ENCODE results near the gene CHST14.

Gene CHST14

DNA sequence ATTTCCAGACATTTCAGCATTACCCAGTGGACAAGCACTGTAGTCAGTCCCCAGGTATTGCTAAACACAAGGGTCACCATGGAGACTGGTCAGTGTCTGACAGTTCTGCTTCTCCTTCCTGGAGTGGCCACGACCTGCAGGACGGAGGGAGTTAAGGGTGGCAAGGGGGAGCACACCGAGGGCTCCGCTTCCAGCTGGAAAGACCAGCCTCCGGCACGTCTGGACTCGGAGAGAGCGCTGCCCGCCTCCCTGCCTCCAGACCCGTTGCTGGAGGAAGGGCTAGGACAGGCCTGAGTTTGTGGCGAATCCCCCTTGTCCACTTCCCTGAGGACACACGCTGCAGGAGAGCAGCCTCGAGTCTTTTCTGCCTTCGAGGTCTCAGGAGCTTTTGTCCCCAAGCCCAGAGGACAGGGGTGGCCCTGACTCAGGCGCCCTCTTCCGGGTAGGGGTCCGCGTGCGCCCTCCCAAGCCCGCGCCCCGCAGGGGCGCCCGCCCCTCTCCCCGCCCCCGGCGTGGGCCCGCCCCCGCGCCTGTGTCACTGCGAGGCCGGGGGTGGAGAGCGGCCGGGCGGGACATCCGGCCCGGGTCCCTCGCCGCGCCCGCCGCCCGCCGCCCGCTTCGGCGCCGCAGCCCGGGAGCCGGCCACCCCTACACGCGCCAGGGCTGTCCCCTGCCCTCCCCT, at the start of gene CHST14:
Gene CHST14, plus strand, starts transcription at position 562 of the 682 bp plus-strand sequence. CDS start 230 bp downstream, outside the sequence.
- DNase-seq (ENCODE audit: low read depth in 1 of 2, low spot score in 1 of 2), result peak; percentile 35 to 54

- DNase-seq (ENCODE audit: low read depth in 1 of 2, low spot score in 1 of 2), result peak; percentile 56 to 79
These were observed 49.3 kb upstream of the CHST14 start for GRCh38 chr15:40421246-40422157.

GRCh38 chr15:40424483-40425115, 46.2 kb upstream of the CHST14 start:
- DNase-seq (ENCODE audit: low read depth in 1 of 2, low spot score in 1 of 2), result no peak

- no peak for DNase-seq (ENCODE audit: low read depth in 1 of 2, low spot score in 1 of 2)
These were observed 45.1 kb upstream of the CHST14 start for GRCh38 chr15:40425681-40426080.

DNA sequence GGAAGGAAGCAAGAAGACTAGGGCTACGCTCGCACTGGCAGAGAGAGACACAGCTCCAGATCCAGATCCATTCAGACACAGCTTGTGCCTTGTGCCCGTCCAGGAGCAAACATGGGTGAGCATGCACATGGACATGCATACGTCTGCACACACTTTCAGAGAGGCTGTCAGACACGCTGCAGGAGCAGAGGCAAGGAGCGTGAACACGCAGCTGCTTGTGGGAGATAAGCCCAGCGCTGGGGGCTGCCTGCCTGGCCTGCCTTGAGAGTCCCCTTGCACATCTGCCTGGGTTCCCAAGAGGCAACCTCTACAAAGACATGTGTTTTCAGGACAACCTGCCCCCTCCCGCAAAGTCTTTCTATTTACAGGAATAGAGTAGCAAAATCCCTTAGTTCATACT, 43.6 kb upstream of the CHST14 start:
- no peak for DNase-seq (ENCODE audit: low read depth in 1 of 2, low spot score in 1 of 2)

- DNase-seq (ENCODE audit: low read depth in 1 of 2, low spot score in 1 of 2), result no peak
These were observed 42.6 kb upstream of the CHST14 start for GRCh38 chr15:40428185-40428584.

DNA sequence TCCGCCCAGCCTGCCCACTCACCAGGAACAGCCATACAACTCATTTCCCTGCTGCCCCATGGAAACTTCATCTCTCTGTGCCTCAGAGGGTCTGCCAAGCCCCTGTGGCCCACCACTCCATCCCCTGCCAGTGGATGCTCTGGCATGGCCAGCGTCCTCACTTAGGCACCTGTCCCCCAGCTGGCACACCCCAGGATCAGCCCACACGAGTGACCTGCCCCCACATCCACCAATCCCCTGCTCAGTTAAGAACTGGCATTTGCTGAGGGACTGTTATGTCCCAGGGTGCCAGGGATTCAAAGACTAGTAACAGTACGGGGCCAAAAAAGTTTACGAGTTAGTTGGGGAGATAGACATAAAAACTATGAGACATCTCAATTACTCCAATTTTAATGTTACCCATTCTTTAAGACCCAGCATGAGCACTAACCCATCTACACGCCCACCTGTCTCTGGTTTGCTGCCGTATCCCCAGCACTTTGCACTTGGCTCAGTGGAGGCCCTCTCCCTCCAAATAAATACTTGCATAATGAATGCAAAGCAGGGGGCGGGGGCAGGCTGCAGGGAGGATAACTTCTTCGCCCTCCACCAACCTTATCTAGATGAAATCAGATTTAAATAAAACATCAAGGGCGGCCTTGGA, 41.6 kb upstream of the CHST14 start:
- no peak for DNase-seq (ENCODE audit: low read depth in 1 of 2, low spot score in 1 of 2)

DNA sequence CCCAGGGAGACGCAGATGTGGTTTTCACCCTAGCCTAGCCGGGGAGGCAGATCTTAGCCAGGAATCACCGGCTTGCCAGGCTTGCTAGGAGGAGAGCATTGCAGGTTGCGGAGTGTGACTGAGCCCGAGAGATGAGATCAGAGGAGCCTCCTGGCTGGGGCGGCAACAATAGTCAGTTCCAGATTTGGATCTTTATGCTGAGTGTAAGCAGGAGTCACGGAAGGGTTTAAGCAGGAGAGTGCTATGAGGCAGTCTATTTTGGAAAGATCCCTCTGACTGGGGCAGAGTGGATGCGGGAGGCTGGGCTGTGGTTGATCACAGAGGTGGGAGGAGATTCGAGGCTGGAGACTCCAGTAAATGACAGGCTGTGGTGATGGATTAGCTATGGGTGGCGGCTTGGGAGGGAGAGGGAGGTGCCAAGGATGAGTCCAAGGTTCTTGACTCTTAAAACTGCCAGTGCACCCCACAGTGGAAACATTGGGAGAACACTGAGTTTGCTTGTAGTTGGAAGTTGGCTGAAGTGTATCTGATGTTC, 40.4 kb upstream of the CHST14 start:
- DNase-seq (ENCODE audit: low read depth in 1 of 2, low spot score in 1 of 2), result no peak

DNA sequence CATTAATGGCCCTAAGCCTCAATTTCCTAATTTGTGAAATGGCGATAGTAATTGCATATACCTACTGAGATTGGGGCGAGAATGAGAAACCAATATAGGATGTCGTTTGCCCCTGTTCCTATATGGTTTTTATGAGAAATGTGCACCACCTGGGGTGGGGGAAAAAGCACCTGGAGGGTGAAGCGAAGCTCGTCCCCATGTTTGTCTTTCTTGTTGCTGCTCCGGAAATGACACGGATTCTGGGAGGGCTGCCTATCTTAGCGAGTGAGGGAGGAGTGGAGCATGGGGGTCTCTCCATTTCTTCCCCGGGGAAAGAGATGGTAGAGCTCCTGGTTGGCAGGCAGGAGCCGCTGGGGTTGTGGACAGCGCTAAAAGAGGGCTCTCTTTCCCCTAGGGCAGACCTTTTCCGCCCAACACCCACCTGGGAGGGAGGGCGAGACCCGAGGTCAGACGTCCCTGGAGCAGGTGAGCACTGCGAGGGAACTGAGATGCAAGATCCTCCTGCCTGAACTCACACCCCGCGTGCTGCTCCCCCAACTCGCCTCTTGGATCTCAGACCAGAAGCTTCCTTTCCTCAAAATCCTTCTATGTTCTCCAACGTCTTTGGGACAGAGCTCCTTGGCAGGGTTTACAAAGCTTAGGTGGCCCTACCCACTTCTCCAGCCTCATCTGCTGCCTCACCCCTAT, 35.6 kb upstream of the CHST14 start:
- DNase-seq (ENCODE audit: low read depth in 1 of 2, low spot score in 1 of 2), result no peak

DNA sequence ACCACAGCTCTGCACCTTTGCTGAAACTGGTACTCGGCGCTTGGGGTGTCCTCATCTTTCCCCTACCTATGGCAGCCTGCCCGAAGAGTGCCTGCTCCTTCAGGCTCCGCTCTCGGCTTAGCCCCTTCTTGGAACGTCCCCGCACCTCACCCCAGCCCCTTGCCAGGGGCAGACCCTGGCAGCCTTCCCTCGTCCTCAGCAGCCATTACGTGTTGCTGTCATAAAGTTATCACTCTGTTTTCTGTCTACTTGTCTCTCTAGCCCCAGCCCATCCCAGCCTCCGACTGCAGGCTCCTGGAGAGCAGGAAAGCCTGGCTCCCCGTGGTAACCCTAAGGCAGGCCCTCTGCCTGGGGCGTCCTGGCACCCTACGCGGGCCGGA, 35.1 kb upstream of the CHST14 start:
- no peak for DNase-seq (ENCODE audit: low read depth in 1 of 2, low spot score in 1 of 2)

DNA sequence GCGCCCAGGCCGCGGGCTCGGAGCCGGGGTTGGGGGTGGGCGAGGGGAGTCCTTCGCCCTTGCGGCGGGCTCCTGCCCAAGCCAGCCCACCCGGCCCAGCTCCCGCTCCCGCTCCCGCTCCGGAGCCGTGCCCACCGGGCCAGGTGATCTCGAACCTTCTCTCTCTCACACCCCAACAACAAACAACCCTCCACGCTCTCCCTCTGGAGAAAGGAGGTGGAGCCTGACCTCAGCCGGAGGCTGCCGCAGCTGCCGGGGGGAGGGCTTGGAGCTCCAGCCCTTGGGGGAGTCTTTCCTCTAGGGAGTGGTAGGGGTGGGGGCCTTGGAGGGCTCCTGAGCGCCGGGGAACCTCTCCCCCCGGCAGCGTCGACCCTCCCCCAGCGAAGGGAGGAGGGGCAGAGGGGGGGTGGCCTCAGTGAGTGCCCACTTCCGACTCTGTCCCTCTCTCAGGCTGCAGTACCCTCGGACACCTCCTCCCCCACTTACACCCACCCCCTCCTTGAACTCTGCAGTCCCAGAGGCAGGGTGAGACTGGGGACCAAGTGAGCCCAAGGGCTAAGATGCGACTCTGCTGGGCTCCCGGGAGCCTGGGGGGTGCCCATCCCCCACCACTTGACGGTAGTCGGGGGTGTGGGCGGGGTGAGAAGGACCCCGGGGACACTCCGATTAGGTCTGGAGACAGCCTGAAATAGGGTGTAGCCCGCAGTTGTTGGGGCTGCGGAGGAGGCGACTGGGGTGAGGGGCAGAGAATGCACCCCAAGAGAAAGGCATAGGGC, 34.5 kb upstream of the CHST14 start:
- DNase-seq (ENCODE audit: low read depth in 1 of 2, low spot score in 1 of 2), result no peak

GRCh38 chr15:40436892-40437751, 33.7 kb upstream of the CHST14 start:
- no peak for DNase-seq (ENCODE audit: low read depth in 1 of 2, low spot score in 1 of 2)

DNA sequence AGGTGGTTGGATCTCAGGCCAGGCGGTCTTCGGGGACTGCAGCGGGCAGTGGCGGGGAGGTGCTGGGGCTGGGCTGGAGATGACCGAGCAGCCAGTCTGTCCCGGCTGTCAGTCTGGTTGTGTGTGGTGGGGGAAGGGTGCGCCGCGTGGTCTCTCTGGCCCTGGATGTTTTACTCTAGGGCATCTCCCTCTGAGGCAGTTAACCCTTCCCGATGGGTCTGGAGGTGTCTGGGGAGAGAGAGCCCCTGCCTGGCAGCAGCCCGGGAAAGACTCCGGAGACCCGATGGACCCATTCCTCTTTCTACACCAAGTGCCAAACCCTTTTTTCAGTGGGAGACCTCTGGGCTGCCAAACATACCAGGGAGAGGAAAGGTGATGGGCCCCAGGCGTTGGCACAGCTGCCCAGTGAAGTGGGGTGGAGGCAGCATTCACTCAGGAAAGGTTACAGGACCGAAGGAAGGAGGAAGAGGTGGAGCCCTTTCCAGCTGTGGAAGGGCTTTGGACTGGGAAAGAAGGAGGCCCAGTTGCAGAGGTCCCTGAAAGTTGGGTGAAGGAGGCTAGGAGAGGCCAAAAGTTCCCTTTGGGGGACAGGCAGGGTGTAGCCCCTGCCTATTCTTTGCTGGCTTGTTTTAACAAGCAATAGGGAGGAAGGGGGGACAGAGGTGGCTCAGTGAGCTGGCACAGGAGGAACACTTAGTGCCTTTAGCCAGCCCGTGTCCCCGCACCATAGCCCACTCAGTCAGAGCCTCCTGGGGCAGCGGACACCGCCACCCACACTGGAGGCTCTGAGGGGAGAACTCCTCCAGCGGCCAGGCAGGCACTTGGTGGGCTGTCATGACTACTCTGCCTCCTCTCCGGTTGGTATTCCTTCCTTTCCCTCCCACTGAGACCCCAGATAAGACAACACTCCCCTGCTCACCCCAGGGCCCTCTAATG, 32.8 kb upstream of the CHST14 start:
- no peak for DNase-seq (ENCODE audit: low read depth in 1 of 2, low spot score in 1 of 2)

DNA sequence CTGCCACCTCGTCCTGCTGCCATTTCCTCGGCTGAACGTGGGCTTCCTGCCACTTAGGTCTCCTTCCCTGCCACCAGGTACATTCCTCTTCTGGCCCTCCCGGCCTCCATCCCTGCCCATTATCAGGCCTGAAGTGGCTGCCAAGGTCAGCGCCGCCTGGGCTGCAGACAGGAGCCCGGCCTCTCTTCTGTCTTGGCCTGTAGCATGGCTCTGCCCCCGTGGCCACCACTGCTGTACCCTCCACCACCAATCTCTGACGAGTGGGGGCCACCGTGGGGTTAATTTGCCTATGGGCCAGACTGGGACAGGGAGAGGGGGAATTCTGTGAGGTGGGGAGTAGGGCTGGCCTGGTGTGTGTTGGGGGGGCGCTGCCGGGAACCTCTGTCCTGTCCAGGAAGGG, 32.1 kb upstream of the CHST14 start:
- DNase-seq (ENCODE audit: low read depth in 1 of 2, low spot score in 1 of 2), result no peak

- no peak for DNase-seq (ENCODE audit: low read depth in 1 of 2, low spot score in 1 of 2)
These were observed 31.3 kb upstream of the CHST14 start for GRCh38 chr15:40439461-40439959.

GRCh38 chr15:40439960-40440742, 30.6 kb upstream of the CHST14 start:
- DNase-seq (ENCODE audit: low read depth in 1 of 2, low spot score in 1 of 2), result no peak
